Nephron (organoid): ENCODE measurements around the gene FAN1.

ENCODE experiments used
- H3K27ac Mint-ChIP-seq, 3 experiments: 2 replicates each; pipeline ENCODE4 v1.8.0; 2020; ENCODE audit warnings: mixed read lengths in 3 of 3, mild to moderate bottlenecking in 2 of 3, moderate library complexity in 1 of 3
- H3K27me3 Mint-ChIP-seq: 2 replicates; pipeline ENCODE4 v1.8.0; 2021; ENCODE audit warnings: low read depth, mild to moderate bottlenecking, moderate library complexity, mixed read lengths
- H3K36me3 Mint-ChIP-seq: 2 replicates; pipeline ENCODE4 v1.8.0; 2020; ENCODE audit warnings: low read depth, mixed read lengths
- H3K4me1 Mint-ChIP-seq: 2 replicates; pipeline ENCODE4 v1.8.0; 2020; ENCODE audit warnings: mixed read lengths
- H3K4me3 Mint-ChIP-seq, 3 experiments: 2 replicates each; pipeline ENCODE4 v1.8.0; 2020; ENCODE audit warnings: mild to moderate bottlenecking in 3 of 3, mixed read lengths in 3 of 3, moderate library complexity in 2 of 3
- H3K9me3 Mint-ChIP-seq: 2 replicates; pipeline ENCODE4 v1.8.0; 2020; ENCODE audit warnings: mixed read lengths
- TF ChIP-seq, protein P1 (sequence below), 3 experiments: fragments of 200-600 bp; sonication (generic); IDR thresholded peaks; one replicate each; pipeline ENCODE4 v1.5.0; 2021; ENCODE audit warnings: antibody characterized with exemption in 3 of 3; ENCODE audit not compliant: unreplicated experiment in 3 of 3

Gene FAN1

DNA sequence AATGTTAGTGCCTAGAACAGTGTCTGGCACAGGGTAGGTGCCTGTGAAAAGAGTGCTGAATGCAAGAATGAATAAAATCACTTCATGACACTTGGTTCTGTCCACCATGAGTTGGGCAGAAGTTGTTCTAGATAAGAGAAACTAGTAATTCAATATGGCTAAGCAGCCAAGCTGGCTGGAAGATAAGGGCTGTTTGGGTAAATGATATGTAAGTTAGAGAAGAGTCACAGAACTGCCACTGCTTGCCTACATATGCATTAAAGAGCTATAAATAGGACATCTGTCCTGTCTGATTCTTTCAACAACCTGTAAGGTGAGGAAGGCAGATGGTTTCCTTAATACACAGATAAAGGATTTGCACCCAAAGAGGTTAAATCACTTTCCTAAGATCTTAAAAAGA lies 74.6 kb downstream of the FAN1 start:
- no peak overlapping the region for H3K4me3 Mint-ChIP-seq
- H3K27me3 Mint-ChIP-seq = no peaks in the 10 kb centered on the region
- H3K4me1 Mint-ChIP-seq = no peaks in the 10 kb centered on the region

DNA sequence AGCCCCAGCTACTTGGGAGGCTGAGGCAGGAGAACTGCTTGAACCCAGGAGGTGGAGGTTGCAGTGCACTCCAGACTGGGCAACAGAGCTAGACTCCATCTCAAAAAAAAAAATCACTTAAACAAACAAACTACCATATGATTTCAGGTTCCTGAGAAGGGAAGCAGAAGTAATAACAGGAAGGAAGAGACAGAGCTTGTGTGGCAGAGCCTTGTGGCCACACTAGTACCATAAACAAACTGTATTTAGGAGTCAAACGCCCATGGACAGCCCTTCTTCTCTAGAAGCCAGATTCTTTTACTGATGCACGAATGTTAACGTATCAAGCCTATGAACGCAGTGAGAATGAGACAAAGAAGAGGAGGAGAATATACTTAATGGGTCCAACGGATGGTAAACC lies 75.7 kb downstream of the FAN1 start:
- Mint-ChIP-seq H3K27me3 (no peaks in the 10 kb centered on the region), H3K4me3 (no peak overlapping the region), H3K27ac (no peak overlapping the region), H3K36me3 (peaks cover 29% of the 10 kb centered on the region), H3K9me3 (no peaks in the 10 kb centered on the region), H3K4me1 (peaks cover 6% of the 10 kb centered on the region)
- TF ChIP-seq, protein P1, sequence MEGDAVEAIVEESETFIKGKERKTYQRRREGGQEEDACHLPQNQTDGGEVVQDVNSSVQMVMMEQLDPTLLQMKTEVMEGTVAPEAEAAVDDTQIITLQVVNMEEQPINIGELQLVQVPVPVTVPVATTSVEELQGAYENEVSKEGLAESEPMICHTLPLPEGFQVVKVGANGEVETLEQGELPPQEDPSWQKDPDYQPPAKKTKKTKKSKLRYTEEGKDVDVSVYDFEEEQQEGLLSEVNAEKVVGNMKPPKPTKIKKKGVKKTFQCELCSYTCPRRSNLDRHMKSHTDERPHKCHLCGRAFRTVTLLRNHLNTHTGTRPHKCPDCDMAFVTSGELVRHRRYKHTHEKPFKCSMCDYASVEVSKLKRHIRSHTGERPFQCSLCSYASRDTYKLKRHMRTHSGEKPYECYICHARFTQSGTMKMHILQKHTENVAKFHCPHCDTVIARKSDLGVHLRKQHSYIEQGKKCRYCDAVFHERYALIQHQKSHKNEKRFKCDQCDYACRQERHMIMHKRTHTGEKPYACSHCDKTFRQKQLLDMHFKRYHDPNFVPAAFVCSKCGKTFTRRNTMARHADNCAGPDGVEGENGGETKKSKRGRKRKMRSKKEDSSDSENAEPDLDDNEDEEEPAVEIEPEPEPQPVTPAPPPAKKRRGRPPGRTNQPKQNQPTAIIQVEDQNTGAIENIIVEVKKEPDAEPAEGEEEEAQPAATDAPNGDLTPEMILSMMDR (IDR thresholded peaks at IDR 0.05; ENCODE audit: unreplicated experiment in 3 of 3) = no peak

More for the DNA sequence above, 74.6 kb downstream of the FAN1 start:
- no peaks in the 10 kb centered on the region for H3K9me3 Mint-ChIP-seq
- H3K27ac Mint-ChIP-seq = no peak overlapping the region
- H3K36me3 Mint-ChIP-seq = peaks cover 32% of the 10 kb centered on the region
- TF ChIP-seq, protein P1 (IDR thresholded peaks at IDR 0.05; ENCODE audit: unreplicated experiment in 3 of 3) = no peak

DNA sequence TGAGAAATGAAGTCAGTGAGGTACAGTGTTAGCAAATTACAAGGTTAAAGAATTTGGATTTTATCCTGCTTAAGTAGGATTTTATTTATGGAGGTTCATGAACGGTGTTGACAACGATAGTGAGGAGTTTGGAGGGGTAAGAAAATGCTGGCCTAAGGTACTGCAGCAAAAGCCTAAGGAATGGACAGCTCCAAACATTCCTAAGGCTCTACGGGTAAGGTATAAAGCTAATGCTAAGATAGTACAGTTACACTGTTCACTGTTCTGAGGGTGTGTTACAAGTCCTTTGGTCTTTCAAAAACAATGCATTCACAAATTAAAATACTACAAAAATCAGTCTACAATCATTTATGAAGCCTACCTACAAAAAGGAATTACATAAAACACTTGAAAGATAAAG lies 80.4 kb downstream of the FAN1 start:
- Mint-ChIP-seq H3K4me3 (no peak overlapping the region), H3K4me1 (peaks cover 26% of the 10 kb centered on the region), H3K27ac (no peak overlapping the region), H3K9me3 (no peaks in the 10 kb centered on the region), H3K27me3 (no peaks in the 10 kb centered on the region), H3K36me3 (peaks cover 40% of the 10 kb centered on the region)
- TF ChIP-seq, protein P1 (IDR thresholded peaks at IDR 0.05; ENCODE audit: unreplicated experiment in 3 of 3) = no peak

DNA sequence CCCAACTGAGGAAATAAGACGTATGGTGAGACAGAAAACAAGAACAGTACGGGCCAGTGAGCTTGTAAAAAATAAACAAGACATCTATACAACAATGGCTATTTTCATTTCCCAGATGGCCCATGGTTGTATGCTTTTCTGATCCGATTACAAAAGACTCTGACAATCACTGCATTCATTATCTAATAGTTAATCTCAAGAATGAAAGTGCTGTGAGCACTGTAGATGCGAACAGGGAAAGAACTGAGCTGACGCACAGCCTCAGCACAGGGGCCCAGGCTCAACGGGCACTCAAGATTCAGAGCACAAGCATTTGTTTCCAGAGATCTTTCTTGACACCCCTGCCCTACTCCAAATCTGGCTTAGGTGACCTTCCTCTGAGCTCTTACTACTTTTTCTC lies 80.8 kb downstream of the FAN1 start:
- Mint-ChIP-seq H3K36me3 (peaks cover 38% of the 10 kb centered on the region), H3K27me3 (no peaks in the 10 kb centered on the region), H3K9me3 (no peaks in the 10 kb centered on the region), H3K4me1 (peaks cover 26% of the 10 kb centered on the region), H3K4me3 (no peak overlapping the region), H3K27ac (peak overlapping the region in 1 of 3 experiments; percentile 8)
- TF ChIP-seq, protein P1 (IDR thresholded peaks at IDR 0.05; ENCODE audit: unreplicated experiment in 3 of 3) = no peak

DNA sequence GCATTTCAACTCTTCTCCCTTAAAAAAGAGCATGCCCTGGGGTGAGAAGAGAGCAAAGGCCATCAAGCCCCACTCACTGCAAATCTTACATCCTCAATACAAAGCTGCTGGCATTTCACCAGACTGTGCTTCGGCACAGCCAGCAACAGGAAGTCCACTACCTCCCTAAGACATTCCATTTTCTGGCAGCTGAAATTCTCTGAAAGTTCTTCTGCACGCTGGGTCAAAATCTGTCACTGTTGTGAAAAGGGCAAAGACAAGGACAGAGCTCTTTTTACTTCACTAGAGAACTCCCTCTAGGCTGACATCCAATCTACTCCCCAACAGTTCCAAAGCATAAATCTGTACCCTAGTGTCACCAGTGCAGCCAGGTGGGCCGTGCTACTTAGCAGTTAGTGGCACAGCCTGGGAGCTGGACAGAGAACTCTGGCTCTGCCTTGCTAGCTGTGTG lies 81.4 kb downstream of the FAN1 start:
- H3K4me3 Mint-ChIP-seq = no peak overlapping the region
- TF ChIP-seq, protein P1 (IDR thresholded peaks at IDR 0.05; ENCODE audit: unreplicated experiment in 3 of 3) = no peak
- no peaks in the 10 kb centered on the region for H3K27me3 Mint-ChIP-seq
- peaks cover 32% of the 10 kb centered on the region for H3K36me3 Mint-ChIP-seq
- H3K4me1 Mint-ChIP-seq = peaks cover 30% of the 10 kb centered on the region
- no peaks in the 10 kb centered on the region for H3K9me3 Mint-ChIP-seq
- peak overlapping the region in 1 of 3 experiments; percentile 8 for H3K27ac Mint-ChIP-seq

DNA sequence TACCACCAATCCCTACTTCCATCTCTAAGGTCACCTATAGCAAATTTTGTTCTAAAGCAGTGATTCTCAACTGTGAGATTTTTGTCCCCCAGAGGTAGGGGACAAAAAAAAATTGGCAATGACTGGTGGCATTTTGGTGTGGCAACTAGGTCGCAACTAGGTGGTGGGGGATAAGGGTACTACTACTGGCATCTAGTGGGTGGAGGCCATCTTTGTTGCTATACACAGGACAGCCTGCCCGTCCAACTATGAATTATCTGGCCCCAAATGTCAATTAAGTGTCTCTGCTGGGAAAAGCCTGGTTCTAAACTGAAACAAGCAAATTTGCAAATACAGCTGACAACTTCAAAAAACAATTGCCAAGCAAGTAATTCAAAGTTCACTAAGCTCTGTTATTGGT lies 86.3 kb downstream of the FAN1 start:
- H3K36me3 Mint-ChIP-seq = peaks cover 13% of the 10 kb centered on the region
- peak overlapping the region; percentile 97 to 99 (median 98) for H3K27ac Mint-ChIP-seq
- H3K27me3 Mint-ChIP-seq = no peaks in the 10 kb centered on the region

More for the DNA sequence above, 86.3 kb downstream of the FAN1 start:
- peaks cover 28% of the 10 kb centered on the region for H3K4me1 Mint-ChIP-seq
- H3K4me3 Mint-ChIP-seq = peak overlapping the region; percentile 95 to 99 (median 98)
- TF ChIP-seq, protein P1 (IDR thresholded peaks at IDR 0.05; ENCODE audit: unreplicated experiment in 3 of 3) = no peak
- peaks cover 3% of the 10 kb centered on the region for H3K9me3 Mint-ChIP-seq
